Measurements from ENCODE around the gene DOK5. TPM values are rescaled to one million over a fixed set of nuclear protein-coding genes. Genes with fewer than 3 reads are reported as not detected.

Gene DOK5
- total RNA-seq, 1 donor from 2014 or later: 3.3 TPM

DNA sequence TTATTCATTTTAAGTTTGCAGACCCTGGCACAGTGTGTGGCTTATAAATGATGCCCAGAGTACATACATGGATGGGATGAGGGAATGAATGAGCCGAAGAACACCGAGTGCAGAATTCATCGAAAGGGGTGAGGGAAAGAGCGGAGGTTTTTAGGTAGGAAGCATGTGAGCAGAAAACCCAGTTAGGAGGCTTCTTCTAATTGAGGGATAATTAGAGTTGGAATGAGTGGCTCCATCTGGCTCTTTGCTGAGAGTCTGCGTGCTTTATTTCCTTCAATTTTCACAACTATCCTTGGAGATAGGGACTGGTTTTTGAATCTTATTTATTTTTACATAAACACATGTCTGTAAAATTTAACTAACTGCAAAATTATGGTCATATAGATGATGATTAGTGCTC lies 150.7 kb downstream of the DOK5 start:
- no peak for DNase-seq (ENCODE audit: low spot score in 2 of 2, unreplicated experiment in 2 of 2)
- Mint-ChIP-seq H3K9me3 (no peaks in the 10 kb centered on the region), H3K27me3 (ENCODE audit: low read depth) (no peaks in the 10 kb centered on the region), H3K27ac (no peak overlapping the region), H3K36me3 (no peaks in the 10 kb centered on the region), H3K4me3 (no peak overlapping the region), H3K4me1 (peaks cover 23% of the 10 kb centered on the region)
- TF ChIP-seq, protein P1, sequence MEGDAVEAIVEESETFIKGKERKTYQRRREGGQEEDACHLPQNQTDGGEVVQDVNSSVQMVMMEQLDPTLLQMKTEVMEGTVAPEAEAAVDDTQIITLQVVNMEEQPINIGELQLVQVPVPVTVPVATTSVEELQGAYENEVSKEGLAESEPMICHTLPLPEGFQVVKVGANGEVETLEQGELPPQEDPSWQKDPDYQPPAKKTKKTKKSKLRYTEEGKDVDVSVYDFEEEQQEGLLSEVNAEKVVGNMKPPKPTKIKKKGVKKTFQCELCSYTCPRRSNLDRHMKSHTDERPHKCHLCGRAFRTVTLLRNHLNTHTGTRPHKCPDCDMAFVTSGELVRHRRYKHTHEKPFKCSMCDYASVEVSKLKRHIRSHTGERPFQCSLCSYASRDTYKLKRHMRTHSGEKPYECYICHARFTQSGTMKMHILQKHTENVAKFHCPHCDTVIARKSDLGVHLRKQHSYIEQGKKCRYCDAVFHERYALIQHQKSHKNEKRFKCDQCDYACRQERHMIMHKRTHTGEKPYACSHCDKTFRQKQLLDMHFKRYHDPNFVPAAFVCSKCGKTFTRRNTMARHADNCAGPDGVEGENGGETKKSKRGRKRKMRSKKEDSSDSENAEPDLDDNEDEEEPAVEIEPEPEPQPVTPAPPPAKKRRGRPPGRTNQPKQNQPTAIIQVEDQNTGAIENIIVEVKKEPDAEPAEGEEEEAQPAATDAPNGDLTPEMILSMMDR (IDR thresholded peaks at IDR 0.05; ENCODE audit: unreplicated experiment): no peak

DNA sequence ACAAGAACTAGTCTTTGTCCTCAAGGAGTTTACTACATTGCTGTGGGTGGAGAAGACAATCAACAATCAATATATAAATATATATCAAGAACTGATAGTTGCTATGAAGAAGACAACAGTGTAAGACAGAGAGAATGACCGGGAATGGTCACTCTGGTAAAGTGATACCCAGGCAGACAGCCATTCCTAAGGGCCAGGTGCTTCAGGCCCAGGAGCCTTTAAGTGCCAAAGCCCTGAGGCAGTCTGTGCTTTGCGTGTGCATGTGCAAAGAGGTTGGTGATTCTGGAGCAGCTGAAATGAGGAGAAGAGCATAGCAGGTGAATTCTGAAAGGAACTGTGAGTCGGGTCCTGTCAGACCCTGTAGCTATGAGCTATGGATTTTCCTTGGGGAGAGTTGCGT lies 154.2 kb downstream of the DOK5 start:
- no peaks in the 10 kb centered on the region for H3K36me3 Mint-ChIP-seq
- no peaks in the 10 kb centered on the region for H3K27me3 Mint-ChIP-seq (ENCODE audit: low read depth)
- TF ChIP-seq, protein P1 (IDR thresholded peaks at IDR 0.05; ENCODE audit: unreplicated experiment): no peak
- H3K9me3 Mint-ChIP-seq: no peaks in the 10 kb centered on the region
- H3K4me1 Mint-ChIP-seq: peaks cover 14% of the 10 kb centered on the region
- no peak for DNase-seq (ENCODE audit: low spot score in 2 of 2, unreplicated experiment in 2 of 2)
- no peak overlapping the region for H3K27ac Mint-ChIP-seq
- no peak overlapping the region for H3K4me3 Mint-ChIP-seq

- Mint-ChIP-seq H3K27me3 (ENCODE audit: low read depth) (no peaks in the 10 kb centered on the region), H3K27ac (no peak overlapping the region), H3K9me3 (no peaks in the 10 kb centered on the region), H3K4me3 (no peak overlapping the region), H3K4me1 (peaks cover 5% of the 10 kb centered on the region), H3K36me3 (no peaks in the 10 kb centered on the region)
- DNase-seq (ENCODE audit: low spot score in 2 of 2, unreplicated experiment in 2 of 2): no peak
- TF ChIP-seq, protein P1 (IDR thresholded peaks at IDR 0.05; ENCODE audit: unreplicated experiment): no peak
Measured at GRCh38 chr20:54630582-54630981, 155.2 kb downstream of the DOK5 start.

DNA sequence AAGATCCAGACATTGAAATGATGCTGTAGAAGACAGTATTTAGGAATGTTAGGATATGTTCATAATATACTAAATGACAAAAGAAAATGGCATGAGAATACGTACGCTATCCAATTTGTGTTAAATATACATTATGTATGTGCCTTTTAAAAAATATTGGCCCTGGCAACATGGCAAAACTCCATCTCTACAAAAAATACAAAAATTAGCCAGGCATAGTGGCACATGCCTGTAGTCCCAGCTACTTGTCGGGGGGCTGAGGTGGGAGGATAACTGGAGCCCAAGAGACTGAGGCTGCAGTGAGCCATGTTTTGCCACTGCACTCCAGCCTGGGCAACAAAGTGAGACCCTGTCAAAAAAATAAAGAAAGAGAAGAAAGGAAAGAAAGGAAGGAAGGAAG lies 155.7 kb downstream of the DOK5 start:
- H3K27ac Mint-ChIP-seq: no peak overlapping the region
- H3K4me3 Mint-ChIP-seq: no peak overlapping the region
- no peak for DNase-seq (ENCODE audit: low spot score in 2 of 2, unreplicated experiment in 2 of 2)
- H3K4me1 Mint-ChIP-seq: peaks cover under 1% of the 10 kb centered on the region
- peaks cover 3% of the 10 kb centered on the region for H3K9me3 Mint-ChIP-seq
- TF ChIP-seq, protein P1 (IDR thresholded peaks at IDR 0.05; ENCODE audit: unreplicated experiment): no peak
- H3K36me3 Mint-ChIP-seq: no peaks in the 10 kb centered on the region
- H3K27me3 Mint-ChIP-seq (ENCODE audit: low read depth): no peaks in the 10 kb centered on the region

GRCh38 chr20:54633374-54634355 lies 158.3 kb downstream of the DOK5 start:
- Mint-ChIP-seq H3K4me3 (no peak overlapping the region), H3K27me3 (ENCODE audit: low read depth) (no peaks in the 10 kb centered on the region), H3K9me3 (peaks cover 3% of the 10 kb centered on the region), H3K27ac (no peak overlapping the region), H3K4me1 (no peaks in the 10 kb centered on the region), H3K36me3 (no peaks in the 10 kb centered on the region)
- TF ChIP-seq, protein P1 (IDR thresholded peaks at IDR 0.05; ENCODE audit: unreplicated experiment): no peak
- no peak for DNase-seq (ENCODE audit: low spot score in 2 of 2, unreplicated experiment in 2 of 2)
